Prostate gland (tissue), 2 donors: ENCODE data around the gene GXYLT1. TPM values are rescaled to one million over a fixed set of nuclear protein-coding genes. Genes with fewer than 3 reads are reported as not detected.
"Not testable (repeated sequence)": the region's sequence is repeated elsewhere in the genome, so short reads cannot be mapped to it uniquely, and the experiment has no call there.

Experiments
- DNase-seq: peaks from one replicate; pipeline ENCODE4 v3.0.0-alpha.2; 2019; ENCODE audit warnings: low spot score
- H3K27ac ChIP-seq, 2 donors: fragments of 200-600 bp; sonication (generic); 2 replicates each; pipeline ENCODE4 v1.5.1; 2017 to 2019
- H3K27me3 ChIP-seq: fragments of 200-600 bp; sonication (generic); replicated peaks from 2 replicates; pipeline ENCODE4 v1.5.1; 2019; ENCODE audit not compliant: insufficient read depth
- H3K36me3 ChIP-seq, 2 donors: fragments of 200-600 bp; sonication (generic); 1 replicate in 1 of 2; 2 replicates in 1 of 2; pipeline versions ENCODE4 v1.5.1 to v1.8.1; 2017 to 2019
- H3K4me1 ChIP-seq: fragments of 200-600 bp; sonication (generic); replicated peaks from 2 replicates; pipeline ENCODE4 v1.5.1; 2019
- H3K4me3 ChIP-seq, 2 donors: fragments of 200-600 bp; sonication (generic); 2 replicates each; pipeline ENCODE4 v1.5.1; 2017 to 2019
- H3K9me3 ChIP-seq: fragments of 200-600 bp; sonication (generic); 2 replicates; pipeline ENCODE4 v1.5.1; 2017
- CTCF ChIP-seq, 4 experiments: fragments of 200-600 bp in 2 of 4; fragments of 450-650 bp in 2 of 4; sonication (generic) in 2 of 4; IDR thresholded peaks; 1 replicate in 3 of 4; 2 replicates in 1 of 4; pipeline ENCODE4 v1.5.1; 2016 to 2019; ENCODE audit warnings: antibody characterized with exemption in 4 of 4, mild to moderate bottlenecking in 2 of 4, moderate library complexity in 2 of 4
- POLR2A ChIP-seq: fragments of 450-650 bp; IDR thresholded peaks from one replicate; pipeline ENCODE4 v1.6.1; 2016; ENCODE audit warnings: antibody characterized with exemption, mild to moderate bottlenecking
- POLR2AphosphoS5 ChIP-seq: sonication (generic); formaldehyde crosslinking; IDR thresholded peaks from one replicate; pipeline ENCODE4 v1.6.1; 2017; ENCODE audit warnings: antibody characterized with exemption
- WGBS: methylation state at CpG from one replicate; pipeline ENCODE4 v1.1.5; 2018; 5-methylcytosine and 5-hydroxymethylcytosine counted together
- intact Hi-C: fragments of 100-400 bp; cut with DNase I; formaldehyde crosslinking; loops from one replicate; pipeline ENCODE4 v1.14.2; 2022
- total RNA-seq, 2 donors: library from RNA; depleted of rRNA; stranded (reverse); fragments of >200 nt; gene quantifications; one replicate each; pipeline ENCODE4 v1.1.0, GENCODE V29; 2016

The GXYLT1 gene
- total RNA-seq, 2 donors from 2014 or later: 15.7 to 18.0 TPM

- Histone ChIP-seq H3K27ac (no peak overlapping the region), H3K4me1 (no peaks in the 10 kb centered on the region), H3K27me3 (no peaks in the 10 kb centered on the region), H3K36me3 (no peaks in the 10 kb centered on the region), H3K9me3 (no peaks in the 10 kb centered on the region), H3K4me3 (no peak overlapping the region)
- TF ChIP-seq POLR2AphosphoS5 (no peak), CTCF (IDR thresholded peaks at IDR 0.05) (no peak), POLR2A (no peak)
- intact Hi-C loops: no loop called here
- no peak for DNase-seq
- 83% methylated on average over 3 of the region's 3 CpGs for WGBS
Observed at GRCh38 chr12:42056130-42056529, 88.5 kb downstream of the GXYLT1 start.

GRCh38 chr12:42053456-42053855, 91.2 kb downstream of the GXYLT1 start:
- WGBS: 65% methylated on average over 2 of the region's 2 CpGs
- no peaks in the 10 kb centered on the region for H3K36me3 ChIP-seq
- intact Hi-C loops: no loop called here
- H3K4me3 ChIP-seq: no peak overlapping the region
- TF ChIP-seq POLR2A (no peak), POLR2AphosphoS5 (no peak), CTCF (IDR thresholded peaks at IDR 0.05) (no peak)
- H3K27ac ChIP-seq: no peak overlapping the region
- no peaks in the 10 kb centered on the region for H3K27me3 ChIP-seq
- H3K9me3 ChIP-seq: no peaks in the 10 kb centered on the region
- no peak for DNase-seq
- no peaks in the 10 kb centered on the region for H3K4me1 ChIP-seq

- H3K27me3 ChIP-seq, H3K27ac ChIP-seq, H3K4me3 ChIP-seq, H3K4me1 ChIP-seq, H3K9me3 ChIP-seq, H3K36me3 ChIP-seq, DNase-seq, intact Hi-C loops: not testable (repeated sequence)
- 95% methylated on average over 8 of the region's 8 CpGs for WGBS
Observed at GRCh38 chr12:42048980-42049379, 95.7 kb downstream of the GXYLT1 start.

- Histone ChIP-seq H3K4me1 (no peaks in the 10 kb centered on the region), H3K27me3 (no peaks in the 10 kb centered on the region), H3K36me3 (no peaks in the 10 kb centered on the region), H3K4me3 (no peak overlapping the region), H3K27ac (no peak overlapping the region), H3K9me3 (no peaks in the 10 kb centered on the region)
- TF ChIP-seq CTCF (IDR thresholded peaks at IDR 0.05): no peak
- no peak for TF ChIP-seq POLR2AphosphoS5
- TF ChIP-seq POLR2A: no peak
- intact Hi-C loops: no loop called here
- no peak for DNase-seq
Observed at GRCh38 chr12:42039577-42039976, 105.1 kb downstream of the GXYLT1 start.

GRCh38 chr12:42039176-42039575, 105.5 kb downstream of the GXYLT1 start:
- 89% methylated on average over 5 of the region's 5 CpGs for WGBS
- Histone ChIP-seq H3K36me3 (no peaks in the 10 kb centered on the region), H3K4me3 (no peak overlapping the region), H3K4me1 (no peaks in the 10 kb centered on the region), H3K9me3 (no peaks in the 10 kb centered on the region), H3K27me3 (no peaks in the 10 kb centered on the region), H3K27ac (no peak overlapping the region)
- DNase-seq: no peak
- intact Hi-C loops: no loop called here
- TF ChIP-seq POLR2AphosphoS5 (no peak), CTCF (IDR thresholded peaks at IDR 0.05) (no peak), POLR2A (no peak)
